ENCODE results near the gene ITGB8.

DNA sequence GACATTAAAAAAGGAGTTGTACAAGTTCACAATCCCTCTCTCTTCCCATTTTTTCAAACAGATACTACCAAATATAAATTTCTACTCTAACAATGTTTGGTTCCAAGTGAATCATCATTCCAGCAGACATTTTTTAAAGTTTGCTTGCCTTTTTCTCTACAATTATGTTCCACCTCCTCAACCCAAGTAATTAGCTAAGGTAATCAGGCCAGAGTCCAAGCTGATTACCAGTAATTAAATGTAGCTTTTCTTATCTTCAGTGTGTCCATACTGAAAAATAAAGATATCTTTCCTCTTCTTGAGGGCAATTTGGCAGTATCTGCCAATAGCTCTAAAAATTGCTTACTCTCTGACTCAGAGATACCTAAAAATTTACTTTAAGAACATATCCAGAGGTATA, 126.0 kb downstream of the ITGB8 start:
- TF ChIP-seq REST (IDR thresholded peaks at IDR 0.05; ENCODE audit: low read depth) = no peak
- no peak for TF ChIP-seq EGR1 (IDR thresholded peaks at IDR 0.05; ENCODE audit: low read depth)
- no peak for TF ChIP-seq POLR2AphosphoS5 (IDR thresholded peaks at IDR 0.05; ENCODE audit: low read depth, low read length)
- no peak for TF ChIP-seq CTCF (IDR thresholded peaks at IDR 0.05 in 2 of 3, conservative IDR thresholded peaks at IDR 0.05 in 1 of 3; ENCODE audit: borderline replicate concordance in 1 of 3, insufficient read depth in 1 of 3, low read depth in 2 of 3, low read length in 2 of 3)
- TF ChIP-seq POLR2A (IDR thresholded peaks at IDR 0.05; ENCODE audit: borderline replicate concordance, extremely low read depth, insufficient read depth, insufficient read length) = no peak
- no peak for TF ChIP-seq EZH2 (IDR thresholded peaks at IDR 0.05)
- no peak for TF ChIP-seq ATF3 (IDR thresholded peaks at IDR 0.05)
- TF ChIP-seq YY1 (IDR thresholded peaks at IDR 0.05; ENCODE audit: extremely low read depth, insufficient replicate concordance, low read depth, low read length) = no peak
- TF ChIP-seq, protein P1, sequence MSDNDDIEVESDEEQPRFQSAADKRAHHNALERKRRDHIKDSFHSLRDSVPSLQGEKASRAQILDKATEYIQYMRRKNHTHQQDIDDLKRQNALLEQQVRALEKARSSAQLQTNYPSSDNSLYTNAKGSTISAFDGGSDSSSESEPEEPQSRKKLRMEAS (IDR thresholded peaks at IDR 0.05) = no peak
- TF ChIP-seq SRF (IDR thresholded peaks at IDR 0.05; ENCODE audit: low read depth) = no peak
- no peak for TF ChIP-seq ELF1 (IDR thresholded peaks at IDR 0.05; ENCODE audit: borderline replicate concordance, low read depth)
- TF ChIP-seq EZH2phosphoT487 (IDR thresholded peaks at IDR 0.05; ENCODE audit: borderline replicate concordance) = no peak
